ENCODE measurements around the gene PMS1.

- TF ChIP-seq CTCF (IDR thresholded peaks at IDR 0.05): no peak
- TF ChIP-seq POLR2AphosphoS5 (IDR thresholded peaks at IDR 0.05): no peak
Observed at GRCh38 chr2:189860161-189860560, 75.9 kb downstream of the PMS1 start.

All from gastroesophageal sphincter (tissue), 3 donors.